COLO668 (cell line): ENCODE data around the gene NRTN.
A peak's percentile ranks its signal among the peaks of the same experiment; 100 is the strongest.

Experiments
- DNase-seq: peaks from one replicate; lab custom pipeline; 2025; ENCODE audit not compliant: unreplicated experiment; lab: John Stamatoyannopoulos, UW

The NRTN gene

GRCh38 chr19:5811117-5811516 lies 6.2 kb downstream of the NRTN start:
- no peak for DNase-seq

- DNase-seq, result no peak
Measured at GRCh38 chr19:5814123-5814851, 9.4 kb downstream of the NRTN start.

DNA sequence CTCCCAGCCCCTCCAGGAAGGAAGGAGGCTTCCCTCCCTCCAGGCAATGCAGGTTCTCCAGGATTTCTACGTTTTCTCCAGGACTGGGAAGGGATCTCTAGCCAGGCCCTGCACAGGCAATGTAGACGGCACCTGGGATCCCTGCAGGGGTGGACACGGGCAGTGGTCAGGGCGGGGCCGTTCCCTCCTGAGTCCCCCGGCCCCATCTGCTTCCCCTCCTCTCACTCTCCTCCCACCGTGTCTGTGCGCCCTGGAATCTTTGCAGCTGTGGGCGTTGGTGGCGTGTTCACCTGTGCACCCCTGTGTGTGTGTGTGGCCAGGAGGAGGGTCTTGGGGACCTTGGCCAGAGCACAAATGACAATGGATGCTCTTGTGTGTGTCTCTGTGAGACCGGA lies 10.0 kb downstream of the NRTN start:
- DNase-seq, result no peak

DNA sequence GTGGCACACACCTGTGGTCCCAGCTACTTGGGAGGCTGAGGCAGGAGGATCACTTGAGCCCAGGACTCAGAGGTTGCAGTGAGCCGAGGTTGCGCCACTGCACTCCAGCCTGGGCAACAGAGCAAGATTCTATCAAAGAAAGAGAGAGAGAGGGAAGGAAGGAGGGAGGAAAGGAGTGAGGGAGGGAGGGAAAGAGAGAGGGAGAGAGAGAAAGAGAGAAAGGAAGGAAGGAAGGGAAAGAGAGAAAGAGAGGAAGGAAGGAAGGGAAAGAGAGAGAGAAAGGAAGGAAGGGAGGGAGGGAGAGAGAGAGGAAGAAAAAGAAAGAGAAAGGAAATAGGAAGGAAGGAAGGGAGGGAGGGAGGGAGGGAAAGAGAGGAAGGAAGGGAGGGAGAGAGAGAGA lies 12.4 kb downstream of the NRTN start:
- DNase-seq, result no peak

DNA sequence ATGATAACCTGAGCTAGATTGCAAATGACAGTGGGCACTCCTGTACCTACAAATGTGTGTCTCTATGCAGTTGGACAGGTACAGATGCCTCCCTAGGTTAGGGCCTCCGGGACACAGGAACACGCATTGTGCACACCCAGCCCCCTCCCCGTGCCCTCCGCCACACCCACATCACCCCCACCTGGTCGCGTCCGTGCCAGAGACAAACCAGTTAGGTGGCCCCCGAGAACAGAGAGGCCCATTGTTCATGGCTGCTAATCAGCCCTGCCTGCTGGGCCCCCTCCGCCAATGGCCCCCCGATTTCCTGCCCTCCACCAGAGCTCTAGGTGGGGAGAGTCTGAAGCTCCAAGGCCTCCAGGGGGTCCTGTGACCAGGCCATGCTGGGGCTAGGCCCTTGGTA lies 13.7 kb downstream of the NRTN start:
- no peak for DNase-seq

DNA sequence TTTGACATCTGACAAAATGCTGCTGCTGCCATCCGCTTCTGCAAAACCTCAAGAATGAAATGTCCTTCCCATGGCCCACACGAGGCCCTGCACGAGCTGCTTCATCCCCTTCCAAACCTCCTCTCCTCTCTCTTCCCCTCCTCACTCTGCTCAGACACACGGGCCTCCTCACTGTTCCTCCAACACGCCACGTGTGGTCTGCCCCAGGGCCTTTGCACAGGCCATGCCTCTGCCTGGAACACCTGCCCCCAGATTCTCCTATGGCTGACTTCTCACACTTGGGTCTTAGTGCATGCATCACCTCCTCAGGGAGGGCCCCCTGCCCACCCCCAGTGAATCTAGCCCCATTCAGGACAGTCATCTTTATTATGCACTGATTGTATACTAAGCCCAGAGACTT lies 15.9 kb downstream of the NRTN start:
- no peak for DNase-seq

GRCh38 chr19:5821521-5822180 lies 16.8 kb downstream of the NRTN start:
- no peak for DNase-seq

- peak; percentile 47 for DNase-seq
Measured at GRCh38 chr19:5822181-5822844, 17.4 kb downstream of the NRTN start.

- DNase-seq, result peak; percentile 59
Measured at GRCh38 chr19:5823579-5824281, 18.9 kb downstream of the NRTN start.

DNA sequence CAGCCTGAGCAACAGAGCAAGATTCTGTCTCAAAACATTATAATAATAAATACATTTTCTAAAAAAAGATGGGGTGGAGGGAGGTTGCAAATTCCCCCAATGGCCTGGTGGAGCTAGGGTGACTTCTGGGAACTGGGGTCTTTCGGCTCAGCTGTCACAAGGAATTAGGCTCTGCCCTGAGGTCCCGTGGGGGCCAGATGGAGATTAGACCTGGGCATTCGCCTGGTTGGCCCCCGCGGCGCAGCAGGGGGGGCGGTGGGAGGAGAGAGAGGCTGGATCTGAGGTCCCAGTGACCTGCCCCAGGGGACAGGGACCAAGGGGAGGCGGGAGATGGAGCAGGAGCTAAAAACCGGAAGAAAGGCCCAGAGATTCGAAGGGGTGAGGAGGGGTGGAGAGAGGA lies 19.9 kb downstream of the NRTN start:
- no peak for DNase-seq

DNA sequence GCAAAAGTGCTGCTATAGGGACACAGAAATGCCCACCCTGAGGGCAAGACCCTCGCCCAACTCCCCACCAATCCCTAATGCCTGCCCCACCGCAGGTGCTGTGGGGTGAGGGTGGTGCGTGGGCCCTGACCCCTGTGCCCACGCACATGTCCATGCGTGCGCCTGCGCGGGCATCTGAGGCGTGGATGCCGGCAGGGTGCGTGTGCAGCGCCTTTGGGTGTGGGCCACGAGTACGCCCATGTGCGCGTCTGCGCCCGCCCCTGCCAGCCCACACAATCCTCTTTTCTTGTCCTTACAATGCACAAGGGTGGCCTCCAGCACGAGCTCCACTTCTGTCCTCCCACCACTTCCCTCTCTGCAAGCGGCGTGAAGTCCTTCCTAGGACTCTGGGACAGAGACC lies 20.3 kb downstream of the NRTN start:
- DNase-seq, result no peak

GRCh38 chr19:5826531-5827341 lies 21.9 kb downstream of the NRTN start:
- peak; percentile 99 for DNase-seq

GRCh38 chr19:5827342-5827890 lies 22.5 kb downstream of the NRTN start:
- no peak for DNase-seq

DNA sequence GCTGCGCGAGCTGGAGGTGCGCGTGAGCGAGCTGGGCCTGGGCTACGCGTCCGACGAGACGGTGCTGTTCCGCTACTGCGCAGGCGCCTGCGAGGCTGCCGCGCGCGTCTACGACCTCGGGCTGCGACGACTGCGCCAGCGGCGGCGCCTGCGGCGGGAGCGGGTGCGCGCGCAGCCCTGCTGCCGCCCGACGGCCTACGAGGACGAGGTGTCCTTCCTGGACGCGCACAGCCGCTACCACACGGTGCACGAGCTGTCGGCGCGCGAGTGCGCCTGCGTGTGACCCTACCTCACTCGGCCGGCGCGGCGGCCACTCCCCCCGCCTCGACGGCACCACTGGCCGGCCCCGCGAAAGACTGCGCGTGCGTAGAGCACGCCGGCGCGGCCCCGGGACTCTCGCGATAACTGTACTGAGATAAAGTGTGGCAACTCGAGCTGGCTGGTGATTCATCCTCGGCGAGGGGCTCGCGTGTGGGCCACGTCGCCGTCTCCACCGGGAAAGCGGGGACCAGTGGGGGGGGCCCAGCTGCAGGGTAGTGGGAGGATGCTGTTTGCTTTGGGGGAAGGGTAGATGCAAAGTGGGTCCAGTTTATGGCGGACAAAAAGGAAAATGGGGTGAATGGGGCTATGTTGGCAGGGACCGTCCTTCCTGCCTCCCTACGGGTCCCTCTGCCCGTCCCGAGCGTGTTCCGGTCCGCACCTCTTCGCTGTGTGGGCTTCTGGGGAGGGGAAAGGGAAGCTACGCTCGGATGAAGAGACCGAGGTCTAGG lies 23.2 kb downstream of the NRTN start:
- DNase-seq, result peak; percentile 99

DNA sequence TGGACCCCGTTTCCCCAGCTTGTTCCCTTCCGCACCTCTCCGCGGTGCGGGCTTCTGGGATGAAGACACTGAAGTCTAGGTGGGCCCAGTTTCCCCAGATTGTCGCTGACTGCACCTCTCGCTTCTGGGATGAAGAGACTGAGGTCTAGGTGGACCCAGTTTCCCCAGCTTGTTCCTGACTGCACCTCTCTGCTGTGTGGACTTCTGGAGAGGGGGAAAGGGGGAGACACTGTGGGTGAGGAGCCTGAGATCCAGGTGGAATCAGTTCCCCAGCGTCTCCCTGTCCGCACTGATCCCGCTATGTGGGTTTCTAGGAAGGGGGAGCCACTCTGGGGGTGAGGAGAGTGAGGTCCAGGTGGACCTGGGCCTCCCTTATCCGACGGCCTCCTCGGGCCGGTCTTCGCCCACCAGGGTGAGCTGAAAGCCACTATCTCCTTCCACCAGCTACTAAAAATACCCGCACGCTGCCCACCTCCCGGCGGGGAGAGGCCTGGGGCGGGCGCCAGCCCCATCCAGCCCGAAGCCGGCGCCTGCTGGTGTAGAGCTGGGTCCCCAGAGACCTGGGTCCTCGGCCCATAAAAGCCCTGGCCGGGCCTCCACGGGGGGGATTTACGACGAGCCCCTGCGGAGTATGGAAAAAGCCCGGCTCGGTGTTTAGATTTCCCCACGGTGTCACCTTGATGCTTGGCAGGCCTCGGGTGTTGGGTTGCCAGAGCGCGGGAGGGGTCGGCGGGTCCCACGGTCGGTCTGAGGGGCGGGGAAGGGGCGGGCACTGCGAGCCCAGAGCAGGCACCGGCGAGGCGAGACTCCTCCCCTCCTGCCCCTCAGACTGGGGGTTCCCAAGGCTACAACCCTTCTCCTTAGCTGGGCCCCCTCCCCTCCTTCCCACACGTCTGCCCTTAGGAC lies 24.0 kb downstream of the NRTN start:
- peak; percentile 69 for DNase-seq

GRCh38 chr19:5829567-5830310 lies 24.9 kb downstream of the NRTN start:
- no peak for DNase-seq

DNA sequence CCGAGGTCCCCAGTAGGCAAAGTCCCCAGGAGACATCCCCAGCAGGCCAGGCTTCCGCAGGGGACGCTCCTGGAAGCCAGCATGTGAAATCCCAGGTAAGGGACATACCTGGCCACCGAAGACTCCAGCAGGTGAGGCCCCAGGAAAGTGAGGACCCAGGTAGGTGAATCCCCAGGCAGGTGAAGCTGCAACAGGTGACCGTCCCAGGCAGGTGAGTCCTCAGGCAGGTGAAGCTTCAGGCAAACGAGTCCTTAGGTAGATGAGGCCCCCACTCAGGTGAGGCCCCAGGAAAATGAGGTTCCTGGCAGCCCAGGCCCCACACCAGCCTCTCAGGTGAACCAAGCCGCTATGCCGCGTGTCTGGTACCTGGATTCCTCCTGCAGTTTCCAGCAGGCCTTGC lies 26.3 kb downstream of the NRTN start:
- no peak for DNase-seq

DNA sequence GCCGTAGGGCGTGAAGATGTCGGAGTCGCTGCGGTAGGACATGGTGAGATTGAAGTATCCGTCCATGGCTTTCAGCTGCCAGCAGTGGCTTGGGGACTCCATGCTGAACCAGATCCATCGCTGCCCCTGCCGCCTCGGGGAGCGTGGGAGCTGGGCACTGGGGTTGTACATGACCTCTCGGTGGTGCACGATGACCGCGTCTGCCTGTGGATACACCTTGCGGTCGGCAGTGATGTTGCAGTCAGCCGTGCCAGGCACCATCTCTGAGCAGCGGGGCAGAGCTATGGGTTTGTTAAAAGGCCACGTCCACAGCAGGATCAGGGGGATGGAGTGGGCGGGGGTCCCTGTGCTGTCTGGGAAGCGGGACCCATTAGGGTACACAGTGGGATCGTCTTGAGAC lies 27.2 kb downstream of the NRTN start:
- no peak for DNase-seq
